ENCODE results near the gene S1PR2.
"Not testable (repeated sequence)": the region's sequence is repeated elsewhere in the genome, so short reads cannot be mapped to it uniquely, and the experiment has no call there.

S1PR2 gene

DNA sequence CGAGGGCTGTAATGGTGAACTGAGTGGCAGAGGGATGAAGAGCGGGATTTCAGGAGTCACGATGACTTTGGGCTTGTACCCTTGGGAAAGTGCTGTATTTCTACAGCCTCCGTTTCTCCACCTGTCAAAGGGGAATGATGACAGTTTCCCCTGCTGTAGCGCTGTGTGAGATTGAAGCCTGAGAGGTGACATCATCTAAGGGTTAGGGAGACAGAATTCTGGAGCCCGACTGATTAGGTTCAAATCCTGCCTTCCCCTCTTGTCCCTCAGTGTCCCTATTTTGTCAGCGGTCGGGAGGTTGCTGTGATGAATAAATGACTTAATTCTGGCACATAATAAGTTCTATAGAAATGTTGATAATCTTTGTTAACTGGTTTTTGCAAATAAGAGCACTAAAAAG lies 21.6 kb upstream of the S1PR2 start:
- no peak for DNase-seq

DNA sequence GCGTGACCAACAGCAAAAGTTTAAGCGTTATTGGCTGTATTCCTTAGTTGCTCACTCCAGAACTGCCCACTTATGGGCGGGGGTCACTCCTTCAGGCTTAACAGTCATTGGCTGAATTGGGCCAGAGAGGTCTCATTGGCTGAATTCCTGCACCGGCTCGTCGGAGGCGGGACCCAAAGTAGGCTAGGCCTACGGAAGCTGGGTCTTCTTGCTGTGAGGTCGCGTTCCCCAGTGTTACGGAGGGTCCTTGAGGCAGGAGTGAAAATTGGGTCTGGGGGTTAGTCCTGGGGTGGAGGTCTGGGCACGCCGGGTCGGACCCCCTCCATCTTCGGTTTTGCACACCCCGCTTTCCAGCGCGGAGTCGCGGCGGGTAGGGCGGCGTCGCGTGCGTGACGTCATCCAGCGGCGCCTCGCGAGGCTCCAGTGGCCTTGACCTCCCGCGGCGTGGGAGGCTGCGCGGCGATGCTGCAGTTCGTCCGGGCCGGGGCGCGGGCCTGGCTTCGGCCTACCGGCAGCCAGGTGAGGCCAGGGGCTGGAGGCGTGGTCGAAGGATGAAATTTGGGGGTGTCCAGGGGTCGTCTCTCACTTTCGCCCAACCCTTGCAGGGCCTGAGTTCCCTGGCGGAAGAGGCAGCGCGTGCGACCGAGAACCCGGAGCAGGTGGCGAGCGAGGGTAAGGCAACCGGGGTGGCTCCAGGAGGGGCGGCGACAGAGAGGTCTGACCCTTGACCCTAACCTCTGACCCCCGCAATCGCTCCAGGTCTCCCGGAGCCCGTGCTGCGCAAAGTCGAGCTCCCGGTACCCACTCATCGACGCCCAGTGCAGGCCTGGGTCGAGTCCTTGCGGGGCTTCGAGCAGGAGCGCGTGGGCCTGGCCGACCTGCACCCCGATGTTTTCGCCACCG lies 20.9 kb upstream of the S1PR2 start, which contains the start of gene MRPL4:
Gene MRPL4 (plus strand): TSS at position 423 of the 903 bp plus-strand sequence. CDS start 40 bp downstream, at position 463.
- peak; percentile 98 for DNase-seq

- no peak for DNase-seq
Observed at GRCh38 chr19:10246511-10246910, 15.4 kb upstream of the S1PR2 start.

- no peak for DNase-seq
Observed at GRCh38 chr19:10245189-10245939, 14.2 kb upstream of the S1PR2 start.

DNA sequence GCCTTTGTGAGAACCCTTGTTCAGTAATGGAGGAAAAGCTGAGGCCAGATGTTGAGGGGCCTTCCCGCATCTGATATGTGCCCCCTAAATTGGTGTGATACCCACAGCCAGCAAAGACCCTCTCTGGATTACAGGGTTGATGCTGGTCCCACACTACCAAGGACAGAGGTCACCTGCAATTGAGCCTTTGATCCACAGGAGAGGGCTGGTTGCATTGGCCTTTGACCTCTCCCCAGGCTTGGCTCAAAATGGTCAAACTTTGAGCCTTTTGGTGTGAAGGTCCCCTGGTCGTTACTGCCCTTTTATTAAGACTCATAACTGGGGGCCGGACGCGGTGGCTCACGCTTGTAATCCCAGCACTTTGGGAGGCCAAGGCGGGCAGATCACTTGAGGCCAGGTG lies 12.5 kb upstream of the S1PR2 start:
- DNase-seq, result no peak

DNA sequence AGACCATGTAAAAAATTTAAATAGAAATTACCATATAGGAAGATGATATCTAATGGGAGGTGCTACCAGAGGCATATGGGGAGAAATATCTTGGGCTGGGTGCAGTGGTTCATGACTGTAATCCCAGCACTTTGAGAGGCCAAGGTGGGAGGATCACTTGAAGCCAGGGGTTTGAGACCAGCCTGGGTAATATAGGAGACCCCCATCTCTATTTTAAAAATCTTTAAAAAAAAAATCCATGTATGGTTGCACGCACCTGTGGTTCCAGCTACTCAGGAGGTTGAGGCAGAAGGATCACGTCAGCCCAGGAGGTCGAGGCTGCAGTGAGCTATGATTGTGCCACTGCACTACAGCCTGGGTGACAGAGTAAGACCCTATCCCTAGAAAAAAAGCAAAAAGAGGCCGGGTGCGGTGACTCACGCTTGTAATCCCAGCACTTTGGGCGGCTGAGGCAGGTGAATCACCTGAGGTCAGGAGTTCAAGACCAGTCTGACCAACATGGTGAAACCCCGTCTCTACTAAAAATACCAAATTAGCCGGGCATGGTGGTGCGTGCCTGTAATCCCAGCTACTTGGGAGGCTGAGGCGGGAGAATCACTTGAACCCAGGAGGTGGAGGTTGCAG lies 10.8 kb upstream of the S1PR2 start:
- not testable (repeated sequence) for DNase-seq

GRCh38 chr19:10238172-10238783 lies 7.1 kb upstream of the S1PR2 start:
- DNase-seq, result no peak

DNA sequence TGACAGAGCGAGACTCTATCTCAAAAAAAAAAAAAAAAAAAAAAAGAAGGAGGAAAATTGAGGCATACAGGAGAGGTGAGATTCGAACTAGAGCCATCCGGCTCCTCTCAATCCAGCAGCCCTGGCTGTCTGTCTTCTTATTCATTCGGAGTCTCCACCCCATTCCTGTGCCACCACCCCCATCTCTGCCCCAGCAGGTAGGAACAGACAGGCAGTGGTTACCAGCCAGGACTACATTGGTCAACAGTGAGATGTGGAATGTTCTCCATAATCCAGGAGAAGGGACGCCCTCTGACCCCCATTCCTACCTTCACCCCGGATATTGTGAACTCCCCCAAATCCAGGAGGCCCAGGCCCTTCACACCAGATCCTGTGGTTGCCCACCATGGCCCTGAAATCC lies 6.6 kb upstream of the S1PR2 start:
- no peak for DNase-seq

DNA sequence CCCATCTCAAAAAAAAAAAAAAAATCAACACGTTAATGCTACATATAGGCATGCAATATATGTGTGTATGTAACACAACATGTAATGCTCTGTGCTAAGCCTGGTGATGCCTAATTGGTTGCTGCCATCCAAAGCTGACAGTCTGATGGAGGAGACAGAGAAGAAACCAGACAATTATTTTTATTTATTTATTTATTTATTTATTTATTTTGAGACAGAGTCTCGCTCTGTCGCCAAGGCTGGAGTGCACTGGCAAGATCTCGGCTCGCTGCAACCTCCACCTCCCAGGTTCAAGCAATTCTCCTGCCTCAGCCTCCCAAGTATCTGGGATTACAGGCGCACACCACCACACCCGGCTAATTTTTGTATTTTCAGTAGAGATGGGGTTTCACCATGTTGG lies 4.3 kb upstream of the S1PR2 start:
- not testable (repeated sequence) for DNase-seq

DNA sequence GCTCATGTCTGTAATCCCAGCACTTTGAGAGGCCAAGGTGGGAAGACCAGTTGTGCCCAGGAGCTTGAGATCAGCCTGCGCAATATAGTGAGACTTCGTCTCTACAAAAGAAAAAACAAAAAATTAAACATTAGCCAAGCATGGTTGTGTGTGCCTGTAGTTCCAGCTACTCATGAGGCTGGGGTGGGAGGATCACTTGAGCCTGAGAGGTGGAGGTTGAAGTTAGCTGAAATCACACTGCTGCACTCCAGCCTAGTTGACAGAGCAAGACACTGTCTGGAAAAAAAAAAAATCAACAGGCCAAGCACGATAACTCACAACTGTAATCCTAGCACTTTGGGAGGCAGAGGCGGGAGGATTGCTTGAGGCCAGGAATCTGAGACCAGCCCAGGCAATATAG lies 3.9 kb upstream of the S1PR2 start:
- DNase-seq, result no peak

- DNase-seq, result no peak
Observed at GRCh38 chr19:10233946-10234345, 2.8 kb upstream of the S1PR2 start.

- no peak for DNase-seq
Observed at GRCh38 chr19:10231612-10232228, 589 bp upstream of the S1PR2 start.

- DNase-seq, result peak; percentile 78
Observed at GRCh38 chr19:10230173-10230860, 814 bp downstream of the S1PR2 start.

DNA sequence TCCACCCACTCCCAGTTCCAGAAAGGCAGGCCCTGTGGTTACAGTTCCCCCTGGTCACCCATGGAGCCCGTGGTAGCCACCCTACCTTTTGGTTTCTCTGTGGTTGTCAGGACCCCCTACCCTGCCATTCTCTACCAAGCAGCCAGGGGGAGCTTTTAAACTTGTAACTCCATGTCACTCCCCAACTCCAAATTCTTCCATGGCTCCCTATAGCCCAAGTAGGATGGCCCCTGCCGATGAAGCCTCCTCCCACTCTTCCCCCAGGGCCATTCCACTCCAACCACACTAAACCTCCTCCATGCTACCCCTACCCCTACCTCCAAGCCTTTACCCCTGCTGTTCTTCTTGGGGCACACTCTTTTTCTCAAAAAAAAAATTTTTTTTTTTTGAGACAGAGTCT lies 2.2 kb downstream of the S1PR2 start:
- DNase-seq, result peak; percentile 68

DNA sequence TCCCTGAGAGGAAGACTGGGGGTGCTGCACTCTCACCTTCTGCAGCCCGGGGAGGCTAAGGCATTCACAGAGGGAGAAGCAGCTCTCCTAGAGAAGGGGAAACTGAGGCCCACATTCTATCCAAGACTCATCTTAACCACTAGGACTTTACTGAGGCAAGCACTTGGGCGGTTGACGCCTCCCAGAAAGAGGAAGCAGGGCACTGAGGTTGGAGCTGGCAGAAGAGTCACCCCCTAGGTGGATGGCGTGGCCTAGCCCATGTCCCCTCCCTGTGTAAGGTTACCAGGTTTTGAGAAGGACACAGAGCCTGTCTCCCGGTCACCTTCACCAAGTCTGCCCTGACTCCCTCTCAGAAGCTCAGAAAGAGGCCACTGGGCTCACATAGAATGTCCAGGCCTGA lies 2.7 kb downstream of the S1PR2 start:
- no peak for DNase-seq

DNA sequence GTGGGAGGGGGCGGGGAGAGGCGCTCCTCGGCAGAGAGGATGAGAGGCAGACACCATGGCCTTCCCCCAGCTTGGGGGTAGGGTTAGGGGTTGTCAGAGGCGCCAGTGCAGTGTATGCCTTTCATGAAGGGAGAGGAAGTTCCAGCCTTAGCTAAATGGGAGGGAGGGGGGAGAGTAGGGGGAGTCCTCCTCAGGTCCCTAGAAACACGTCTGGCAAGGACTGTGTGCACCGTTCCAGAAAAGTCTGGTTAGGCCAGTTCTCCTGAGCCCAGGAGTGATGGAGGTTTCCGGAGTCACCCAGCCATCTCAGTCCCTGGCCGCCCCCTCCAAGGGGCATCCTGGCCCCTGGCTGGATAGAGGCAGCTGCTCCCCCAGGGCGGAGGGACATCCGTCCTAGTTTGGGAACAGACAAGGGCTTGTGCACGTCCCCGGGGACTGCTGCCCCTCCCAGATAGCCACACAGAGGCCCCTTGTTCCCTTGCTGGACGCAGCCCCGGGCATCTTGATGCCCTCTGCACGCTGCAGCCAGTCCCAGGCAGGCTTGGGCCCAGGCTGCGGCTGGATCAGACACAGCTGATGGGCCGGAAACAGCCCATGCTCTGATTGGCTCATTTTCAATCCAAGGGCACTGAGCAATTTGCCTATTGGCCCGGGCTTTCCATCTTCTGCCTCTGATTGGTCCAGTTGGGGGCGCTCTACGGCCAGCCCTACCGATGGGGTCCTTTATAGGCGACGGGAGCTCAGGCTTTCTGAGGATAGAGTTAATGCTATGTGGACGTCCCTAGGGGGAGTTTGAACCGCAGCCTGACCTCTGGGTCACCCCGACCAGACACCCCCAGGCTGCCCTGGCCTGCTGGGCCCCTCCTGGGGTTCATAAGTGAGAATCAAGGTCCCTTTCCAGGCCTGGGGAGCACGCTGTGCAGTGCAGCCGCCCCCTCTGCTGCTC lies 3.8 kb downstream of the S1PR2 start:
- DNase-seq, result no peak

DNA sequence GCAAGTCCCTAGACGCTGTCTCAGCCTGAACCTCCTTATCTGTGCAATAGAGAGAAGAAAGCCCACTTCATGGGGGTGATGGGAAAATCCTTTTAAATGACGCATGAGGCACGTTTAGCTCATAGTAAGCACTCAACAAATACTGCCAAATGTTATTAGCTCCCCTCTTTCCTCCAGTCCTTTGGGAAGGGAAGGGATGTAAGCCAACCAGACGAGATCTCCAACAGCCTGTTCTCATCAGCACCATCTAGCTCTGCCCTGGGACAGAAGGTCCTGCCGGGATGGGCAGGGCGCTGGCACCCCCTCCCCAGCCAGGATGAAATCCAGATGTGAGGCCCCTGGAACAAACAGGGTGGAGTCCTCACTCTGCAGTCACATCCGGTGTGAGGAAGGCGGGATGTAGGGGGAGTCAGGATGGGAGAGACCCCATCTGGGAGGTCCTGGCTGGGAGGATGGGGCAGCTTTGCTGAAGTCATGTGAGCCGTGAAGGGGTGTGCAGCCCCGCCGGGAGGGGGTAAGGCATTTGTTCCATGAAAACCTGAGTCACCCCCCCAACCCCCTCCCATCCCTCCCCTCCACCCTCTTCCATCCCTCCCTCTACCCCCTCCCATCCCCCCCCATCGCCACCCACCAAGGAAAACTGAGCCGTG lies 4.6 kb downstream of the S1PR2 start:
- DNase-seq, result no peak

- DNase-seq, result no peak
Observed at GRCh38 chr19:10226021-10226375, 5.1 kb downstream of the S1PR2 start.

GRCh38 chr19:10224337-10224736 lies 6.8 kb downstream of the S1PR2 start:
- DNase-seq, result no peak

- no peak for DNase-seq
Observed at GRCh38 chr19:10223488-10224213, 7.5 kb downstream of the S1PR2 start.

Measured in CD4-positive, alpha-beta T cell treated with Interleukin-21 for 1 hour (primary cell).